Measurements from ENCODE around the gene TRAF7.

GRCh38 chr16:2162676-2163118, 7.1 kb downstream of the TRAF7 start:
- TF ChIP-seq ZNF124 (CRISPR knock-in tag; IDR thresholded peaks at IDR 0.05), result no peak
- no peak for TF ChIP-seq FIP1L1 (IDR thresholded peaks at IDR 0.05; ENCODE audit: borderline replicate concordance, insufficient read depth, low read depth, low read length)
- TF ChIP-seq CTCF (CRISPR knock-in tag; IDR thresholded peaks at IDR 0.05), result 0 out of 2 replicates have a peak, but pooled peaks have one; percentile 10
- peak; percentile 48; the same call in 1 of the 2 replicates for TF ChIP-seq RNF2 (conservative IDR thresholded peaks at IDR 0.05; ENCODE audit: low read depth)
- no peak for TF ChIP-seq KDM5B (CRISPR knock-in tag; IDR thresholded peaks at IDR 0.05; ENCODE audit: borderline replicate concordance)
- TF ChIP-seq REST (IDR thresholded peaks at IDR 0.05; ENCODE audit: borderline replicate concordance in 1 of 2, low read depth in 1 of 2, low read length in 2 of 2), result no peak
